HEK293 (cell line): ENCODE measurements around the gene NGLY1.

Experiments
- CTCF ChIA-PET: fragments of 350-600 bp; formaldehyde crosslinking; extraction: SDS; loops from one replicate; lab custom pipeline; 2021; ENCODE audit warnings: antibody characterized with exemption; lab: Yijun Ruan, JAX
- POLR2A ChIA-PET: fragments of 300-600 bp; formaldehyde crosslinking; extraction: SDS; loops from one replicate; lab custom pipeline; 2020; ENCODE audit warnings: antibody characterized with exemption, inconsistent platforms; lab: Yijun Ruan, JAX
- H3K27ac ChIP-seq: fragments of 200-500 bp; sonication (Bioruptor generic); 2 replicates; pipeline ENCODE4 v1.5.1; 2014; ENCODE audit warnings: low read depth, low read length, control low read depth, inconsistent platforms; ENCODE audit errors: extremely low read depth
- H3K36me3 ChIP-seq, 2 experiments: fragments of 200-500 bp in 1 of 2; sonication (Bioruptor generic) in 1 of 2; 1 replicate in 1 of 2; 2 replicates in 1 of 2; pipeline ENCODE4 v1.5.1; 2014 to 2017; ENCODE audit warnings: inconsistent platforms in 2 of 2, low read length in 2 of 2; ENCODE audit not compliant: control insufficient read depth in 2 of 2, insufficient read depth in 1 of 2
- H3K4me1 ChIP-seq: fragments of 200-500 bp; sonication (Bioruptor generic); 2 replicates; pipeline ENCODE4 v1.5.1; 2014; ENCODE audit warnings: mild to moderate bottlenecking, low read length, inconsistent platforms; ENCODE audit not compliant: control insufficient read depth, insufficient read depth
- H3K4me3 ChIP-seq: 2 replicates; pipeline ENCODE4 v1.5.1; 2011; ENCODE audit warnings: low read depth, mild to moderate bottlenecking, control low read depth, low read length, moderate library complexity
- H3K9me3 ChIP-seq: fragments of 200-500 bp; sonication (Bioruptor generic); 2 replicates; pipeline ENCODE4 v1.5.1; 2014; ENCODE audit warnings: low read depth, low read length, inconsistent platforms; ENCODE audit not compliant: control insufficient read depth, insufficient read depth
- CTCF ChIP-seq: fragments of 450-650 bp; formaldehyde crosslinking; IDR thresholded peaks from 2 replicates; pipeline ENCODE4 v1.5.1; 2016; ENCODE audit warnings: missing biosample characterization, missing genetic modification characterization
- ELK4 ChIP-seq: IDR thresholded peaks from 2 replicates; pipeline ENCODE4 v1.6.1; 2011; ENCODE audit warnings: mild to moderate bottlenecking, low read depth, low read length, borderline replicate concordance
- GLIS2 ChIP-seq: fragments of 450-650 bp; formaldehyde crosslinking; IDR thresholded peaks from 2 replicates; pipeline ENCODE4 v1.5.1; 2016; ENCODE audit warnings: missing biosample characterization, missing genetic modification characterization
- HIC1 ChIP-seq: fragments of 450-650 bp; formaldehyde crosslinking; IDR thresholded peaks from 2 replicates; pipeline ENCODE4 v1.5.1; 2016; ENCODE audit warnings: missing biosample characterization, missing genetic modification characterization
- IKZF3 ChIP-seq: fragments of 450-650 bp; IDR thresholded peaks from 2 replicates; pipeline ENCODE4 v1.5.0; 2018; ENCODE audit warnings: missing biosample characterization, mild to moderate bottlenecking, missing genetic modification characterization, moderate library complexity
- MYNN ChIP-seq: fragments of 450-650 bp; formaldehyde crosslinking; IDR thresholded peaks from 2 replicates; pipeline ENCODE4 v1.5.1; 2016; ENCODE audit warnings: missing biosample characterization, missing genetic modification characterization, borderline replicate concordance
- PRDM2 ChIP-seq: fragments of 450-650 bp; formaldehyde crosslinking; IDR thresholded peaks from 2 replicates; pipeline ENCODE4 v1.5.1; 2016; ENCODE audit warnings: missing biosample characterization, missing genetic modification characterization, borderline replicate concordance
- PRDM6 ChIP-seq: fragments of 450-650 bp; formaldehyde crosslinking; IDR thresholded peaks from 2 replicates; pipeline ENCODE4 v1.5.1; 2017; ENCODE audit warnings: missing biosample characterization, missing genetic modification characterization
- SP2 ChIP-seq: fragments of 450-650 bp; formaldehyde crosslinking; IDR thresholded peaks from 2 replicates; pipeline ENCODE4 v1.5.1; 2016; ENCODE audit warnings: missing biosample characterization, missing genetic modification characterization
- SP7 ChIP-seq: fragments of 450-650 bp; formaldehyde crosslinking; IDR thresholded peaks from 2 replicates; pipeline ENCODE4 v1.5.1; 2016; ENCODE audit warnings: missing biosample characterization, missing genetic modification characterization
- ZNF138 ChIP-seq: fragments of 450-650 bp; formaldehyde crosslinking; IDR thresholded peaks from 2 replicates; pipeline ENCODE4 v1.5.1; 2016; ENCODE audit warnings: missing biosample characterization, missing genetic modification characterization, borderline replicate concordance
- ZNF18 ChIP-seq: fragments of 450-650 bp; formaldehyde crosslinking; IDR thresholded peaks from 2 replicates; pipeline ENCODE4 v1.5.1; 2016; ENCODE audit warnings: missing biosample characterization, missing genetic modification characterization
- ZNF184 ChIP-seq: fragments of 450-650 bp; IDR thresholded peaks from 2 replicates; pipeline ENCODE4 v1.5.1; 2018; ENCODE audit warnings: missing biosample characterization, mild to moderate bottlenecking, missing genetic modification characterization
- ZNF292 ChIP-seq: fragments of 450-650 bp; formaldehyde crosslinking; IDR thresholded peaks from 2 replicates; pipeline ENCODE4 v1.5.1; 2016; ENCODE audit warnings: low read depth, missing biosample characterization, missing genetic modification characterization, borderline replicate concordance
- ZNF350 ChIP-seq: fragments of 450-650 bp; formaldehyde crosslinking; IDR thresholded peaks from 2 replicates; pipeline ENCODE4 v1.5.0; 2017; ENCODE audit warnings: missing biosample characterization, mild to moderate bottlenecking, missing genetic modification characterization
- ZNF501 ChIP-seq: fragments of 450-650 bp; formaldehyde crosslinking; IDR thresholded peaks from 2 replicates; pipeline ENCODE4 v1.5.1; 2016; ENCODE audit warnings: missing biosample characterization, missing genetic modification characterization
- ZNF600 ChIP-seq: fragments of 450-650 bp; formaldehyde crosslinking; IDR thresholded peaks from 2 replicates; pipeline ENCODE4 v1.5.1; 2016; ENCODE audit warnings: missing biosample characterization, missing genetic modification characterization
- ZNF747 ChIP-seq: fragments of 450-650 bp; formaldehyde crosslinking; IDR thresholded peaks from 2 replicates; pipeline ENCODE4 v1.5.1; 2016; ENCODE audit warnings: missing biosample characterization, missing genetic modification characterization
- ZNF76 ChIP-seq: fragments of 450-650 bp; formaldehyde crosslinking; IDR thresholded peaks from 2 replicates; pipeline ENCODE4; 2016; ENCODE audit warnings: low read depth, missing biosample characterization, missing genetic modification characterization, borderline replicate concordance

Gene NGLY1

GRCh38 chr3:25719321-25719720, 63.9 kb downstream of the NGLY1 start:
- ChIA-PET CTCF (no interaction called here), POLR2A (no interaction called here)
- TF ChIP-seq ZNF184 (tag by site-specific recombination), result no peak
- no peak for TF ChIP-seq ZNF18 (tag by site-specific recombination)
- TF ChIP-seq ZNF600 (tag by site-specific recombination), result no peak
- TF ChIP-seq IKZF3, result no peak
- TF ChIP-seq PRDM2 (tag by site-specific recombination), result no peak
- TF ChIP-seq ZNF292 (tag by site-specific recombination), result no peak
- no peak for TF ChIP-seq HIC1 (tag by site-specific recombination)
- TF ChIP-seq ZNF747 (tag by site-specific recombination), result no peak
- TF ChIP-seq SP7, result no peak
- no peak for TF ChIP-seq ZNF501 (tag by site-specific recombination)
- no peak for TF ChIP-seq ZNF76 (tag by site-specific recombination)
- TF ChIP-seq ELK4, result no peak
- no peak for TF ChIP-seq PRDM6 (tag by site-specific recombination)
- no peak for TF ChIP-seq SP2 (tag by site-specific recombination)
- TF ChIP-seq ZNF350 (tag by site-specific recombination), result no peak
- TF ChIP-seq ZNF138 (tag by site-specific recombination), result no peak
- no peak for TF ChIP-seq MYNN
- TF ChIP-seq CTCF, result no peak
- TF ChIP-seq GLIS2, result no peak
- no peaks in the 10 kb centered on the region for H3K9me3 ChIP-seq
- no peak overlapping the region for H3K4me3 ChIP-seq
- H3K4me1 ChIP-seq, result no peaks in the 10 kb centered on the region
- H3K27ac ChIP-seq, result no peak overlapping the region
- peaks cover 0 to 9% of the 10 kb centered on the region in 2 experiments; a peak in 2 of 3 replicates for H3K36me3 ChIP-seq
